Measurements from ENCODE around the gene ADIPOR2.
"Not testable (repeated sequence)": the region's sequence is repeated elsewhere in the genome, so short reads cannot be mapped to it uniquely, and the experiment has no call there.

The ADIPOR2 gene

GRCh38 chr12:1665366-1665765 is 25.5 kb upstream of the ADIPOR2 start:
- no peak for DNase-seq

GRCh38 chr12:1666215-1666614 is 24.7 kb upstream of the ADIPOR2 start:
- no peak for DNase-seq

- no peak for DNase-seq
These were observed 24.1 kb upstream of the ADIPOR2 start for GRCh38 chr12:1666685-1667162.

- no peak for DNase-seq
These were observed 21.9 kb upstream of the ADIPOR2 start for GRCh38 chr12:1668833-1669543.

GRCh38 chr12:1670358-1671268 is 20.3 kb upstream of the ADIPOR2 start:
- no peak for DNase-seq

- no peak for DNase-seq
These were observed 14.8 kb upstream of the ADIPOR2 start for GRCh38 chr12:1676043-1676442.

- no peak for DNase-seq
These were observed 9.9 kb upstream of the ADIPOR2 start for GRCh38 chr12:1680804-1681492.

- DNase-seq, result no peak
These were observed 9.4 kb upstream of the ADIPOR2 start for GRCh38 chr12:1681493-1681807.

GRCh38 chr12:1688086-1688710 is 2.7 kb upstream of the ADIPOR2 start:
- DNase-seq, result no peak

GRCh38 chr12:1691123-1692007 is 495 bp downstream of the ADIPOR2 start:
- DNase-seq, result peak; percentile 23 to 30

GRCh38 chr12:1692226-1692625 is 1.4 kb downstream of the ADIPOR2 start:
- DNase-seq, result no peak

- no peak for DNase-seq
These were observed 2.2 kb downstream of the ADIPOR2 start for GRCh38 chr12:1692895-1693610.

- DNase-seq, result not testable (repeated sequence)
These were observed 4.2 kb downstream of the ADIPOR2 start for GRCh38 chr12:1695097-1695496.

- no peak for DNase-seq
These were observed 5.2 kb downstream of the ADIPOR2 start for GRCh38 chr12:1695886-1696670.

GRCh38 chr12:1696800-1697199 is 5.9 kb downstream of the ADIPOR2 start:
- no peak for DNase-seq

GRCh38 chr12:1697271-1697670 is 6.4 kb downstream of the ADIPOR2 start:
- DNase-seq, result no peak

- DNase-seq, result no peak
These were observed 7.8 kb downstream of the ADIPOR2 start for GRCh38 chr12:1698720-1699119.

- DNase-seq, result no peak
These were observed 11.8 kb downstream of the ADIPOR2 start for GRCh38 chr12:1702713-1703112.

- DNase-seq, result no peak
These were observed 13.2 kb downstream of the ADIPOR2 start for GRCh38 chr12:1703771-1704722.

Measured in activated CD4-positive, alpha-beta T cell treated with anti-CD3 and anti-CD28 coated beads for 4 hours (primary cell).